ENCODE data around the gene CTNNA3.

- TF ChIP-seq CTCF (conservative IDR thresholded peaks at IDR 0.05 in 1 of 2, IDR thresholded peaks at IDR 0.05 in 1 of 2; ENCODE audit: extremely low read depth in 1 of 2, insufficient read depth in 1 of 2, low read depth in 1 of 2, low read length in 2 of 2) (no peak), EZH2 (IDR thresholded peaks at IDR 0.05; ENCODE audit: borderline replicate concordance, low read length) (no peak)
Observed at GRCh38 chr10:66698069-66698468, 997.9 kb downstream of the CTNNA3 start.

Data from mammary epithelial cell (primary cell).